GM23338 (cell line): ENCODE results near the gene RWDD4.

ENCODE experiments used
- CREB1 ChIP-seq: fragments of 250-450 bp; sonication (Bioruptor Pico); IDR thresholded peaks from 2 replicates; pipeline ENCODE4 v1.5.0; 2020; ENCODE audit warnings: low read depth, mild to moderate bottlenecking, moderate library complexity
- CTCF ChIP-seq, 2 experiments: fragments of 200-600 bp in 1 of 2; sonication (generic) in 1 of 2; conservative IDR thresholded peaks; 2 replicates each; pipeline versions ENCODE4 v1.5.1 to v1.6.1; 2016 to 2017; ENCODE audit warnings: antibody characterized with exemption in 2 of 2, low read depth in 2 of 2, mild to moderate bottlenecking in 2 of 2, moderate library complexity in 1 of 2
- ETS1 ChIP-seq: IDR thresholded peaks from 2 replicates; pipeline ENCODE4 v1.6.1; 2016; ENCODE audit warnings: antibody characterized with exemption
- EZH2 ChIP-seq: fragments of 200-600 bp; sonication (generic); IDR thresholded peaks from one replicate; pipeline ENCODE4 v1.8.0; 2017; ENCODE audit warnings: antibody characterized with exemption, mild to moderate bottlenecking, low read depth; ENCODE audit not compliant: unreplicated experiment
- EZH2phosphoT487 ChIP-seq: fragments of 200-600 bp; sonication (generic); IDR thresholded peaks from one replicate; pipeline ENCODE4 v1.8.1; 2018; ENCODE audit warnings: antibody characterized with exemption; ENCODE audit not compliant: unreplicated experiment
- JUNB ChIP-seq: IDR thresholded peaks from one replicate; pipeline ENCODE4 v1.6.1; 2016; ENCODE audit warnings: antibody characterized with exemption; ENCODE audit not compliant: unreplicated experiment
- POLR2AphosphoS5 ChIP-seq: IDR thresholded peaks from 2 replicates; pipeline ENCODE4 v1.6.1; 2016; ENCODE audit warnings: antibody characterized with exemption, low read depth
- REST ChIP-seq: IDR thresholded peaks from one replicate; pipeline ENCODE4 v1.6.1; 2018; ENCODE audit warnings: antibody characterized with exemption; ENCODE audit not compliant: unreplicated experiment
- STAT1 ChIP-seq: IDR thresholded peaks from one replicate; pipeline ENCODE4 v1.6.1; 2016; ENCODE audit warnings: antibody characterized with exemption; ENCODE audit not compliant: unreplicated experiment
- ZNF114 ChIP-seq: fragments of 250-450 bp; sonication (Bioruptor Pico); IDR thresholded peaks from 2 replicates; pipeline ENCODE4 v1.5.0; 2020; ENCODE audit warnings: mild to moderate bottlenecking, moderate library complexity
- ZNF462 ChIP-seq: fragments of 250-450 bp; sonication (Bioruptor Pico); IDR thresholded peaks from 2 replicates; pipeline ENCODE4 v1.5.0; 2020; ENCODE audit warnings: mild to moderate bottlenecking, moderate library complexity

GRCh38 chr4:183596067-183596757 lies 62.8 kb downstream of the RWDD4 start:
- TF ChIP-seq CTCF (conservative IDR thresholded peaks at IDR 0.05; ENCODE audit: low read depth in 2 of 2): no peak
- TF ChIP-seq POLR2AphosphoS5: no peak
- no peak for TF ChIP-seq EZH2
- TF ChIP-seq ZNF462 (CRISPR knock-in tag): no peak
- no peak for TF ChIP-seq ZNF114
- TF ChIP-seq REST: no peak
- TF ChIP-seq CREB1: no peak
- no peak for TF ChIP-seq EZH2phosphoT487
- TF ChIP-seq ETS1: no peak
- no peak for TF ChIP-seq STAT1
- TF ChIP-seq JUNB: no peak
